Measurements from ENCODE around the gene NPFFR1.

NPFFR1 gene

DNA sequence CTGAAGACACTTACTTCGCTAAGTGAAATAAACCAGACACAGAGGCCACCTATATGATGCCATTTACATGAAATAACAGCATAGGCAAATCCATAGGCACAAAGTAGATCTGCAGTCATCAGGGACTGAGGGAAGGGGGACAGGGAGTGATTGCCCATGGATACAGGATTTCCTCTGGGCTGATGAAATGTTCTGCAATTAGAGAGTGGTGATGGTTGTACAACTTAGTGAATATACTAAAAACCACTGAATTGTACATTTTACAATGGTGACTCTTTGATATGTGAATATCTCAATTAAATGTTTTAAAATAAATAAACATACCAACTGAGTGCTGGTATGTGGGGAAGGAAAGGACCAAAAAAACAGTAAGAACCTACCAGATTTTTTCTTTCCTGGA lies 70.9 kb downstream of the NPFFR1 start:
- DNase-seq = no peak

DNA sequence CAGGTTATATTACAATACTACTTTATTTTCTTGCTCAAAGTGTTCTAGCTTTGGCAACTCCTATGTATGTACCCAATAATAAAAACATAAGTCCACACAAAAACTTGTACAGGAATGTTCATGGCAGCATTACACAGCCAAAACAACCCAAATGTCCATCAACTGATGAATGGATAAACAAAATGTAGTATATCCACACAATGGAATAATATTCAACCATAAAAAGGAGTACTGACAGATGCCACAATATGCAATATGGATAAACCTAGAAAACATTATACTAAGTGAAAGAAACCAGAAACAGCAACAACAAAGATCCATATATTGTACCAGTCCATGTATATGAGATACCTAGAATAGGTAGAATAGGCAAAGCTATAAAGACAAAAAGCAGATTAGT lies 71.5 kb downstream of the NPFFR1 start:
- DNase-seq = no peak

DNA sequence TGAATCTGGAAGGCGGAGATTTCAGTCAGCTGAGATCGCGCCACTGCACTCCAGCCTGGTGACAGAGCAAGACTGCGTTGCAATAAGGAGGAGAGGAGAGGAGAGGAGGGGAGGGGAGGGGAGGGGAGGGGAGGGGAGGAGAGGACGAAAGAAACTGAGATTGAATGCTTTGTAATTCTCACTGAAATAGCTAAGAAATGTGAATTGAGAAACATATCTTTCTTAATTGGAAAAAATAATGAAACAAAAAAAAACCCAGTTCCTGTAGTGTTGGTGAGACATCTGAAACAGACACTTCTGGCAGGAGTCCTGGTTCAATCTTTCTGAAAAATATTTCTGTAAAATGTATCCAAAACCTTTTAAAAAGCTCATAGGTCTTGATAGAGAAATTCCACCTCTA lies 77.0 kb downstream of the NPFFR1 start:
- no peak for DNase-seq

DNA sequence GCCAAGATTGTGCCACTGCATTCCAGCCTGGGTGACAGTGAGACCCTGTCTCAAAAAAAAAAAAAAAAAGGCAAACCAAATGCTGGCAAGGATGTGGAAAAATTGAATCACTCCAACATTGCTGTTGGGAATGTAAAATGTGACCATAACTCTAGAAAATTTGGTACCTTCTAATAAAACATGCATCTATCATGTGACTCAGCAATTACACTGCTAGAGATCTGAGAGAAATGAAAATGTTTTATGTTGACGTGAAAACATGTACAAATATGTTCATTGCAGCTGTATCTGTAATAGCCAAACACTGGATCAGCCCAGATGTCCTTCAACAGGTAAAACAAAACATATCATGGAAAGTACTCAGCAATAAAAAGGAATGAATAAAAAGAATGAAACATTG lies 82.7 kb downstream of the NPFFR1 start:
- no peak for DNase-seq

DNA sequence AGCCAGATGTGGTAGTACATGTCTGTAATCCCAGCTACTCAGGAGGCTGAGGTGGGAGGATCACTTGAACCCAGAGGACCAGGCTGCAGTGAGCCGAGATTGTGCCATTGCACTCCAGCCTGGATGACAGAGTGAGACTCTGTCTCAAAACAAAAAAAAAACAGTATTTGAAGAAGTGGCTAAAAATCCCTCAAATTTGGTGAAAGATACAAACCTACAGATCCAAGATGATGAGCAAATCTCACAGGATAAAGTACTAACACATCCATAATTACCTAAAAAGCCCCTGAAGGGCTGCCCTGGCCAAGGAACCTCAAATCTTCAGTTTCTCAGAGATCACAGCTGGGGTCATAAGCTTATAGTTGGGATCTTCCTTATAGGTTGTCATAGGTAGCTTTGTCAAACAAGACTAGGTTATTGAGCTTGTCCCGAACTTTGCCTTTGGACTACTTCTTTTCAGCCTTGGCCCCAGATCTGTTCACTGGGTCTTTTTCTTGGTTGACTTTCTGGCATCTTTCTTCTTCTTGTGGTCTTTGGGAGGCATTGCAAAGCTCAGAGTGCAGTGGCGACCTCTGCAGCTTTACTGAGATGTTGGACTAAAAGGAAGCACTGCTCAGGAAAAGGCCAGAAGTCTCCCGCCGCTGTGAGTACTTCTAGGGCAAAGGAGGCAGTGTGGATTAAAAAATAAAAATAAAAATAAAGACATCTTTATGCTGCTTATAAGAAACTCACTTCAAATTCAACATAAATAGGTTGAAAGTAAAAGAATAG lies 84.9 kb downstream of the NPFFR1 start:
- no peak for DNase-seq

All from hematopoietic multipotent progenitor cell treated with erythropoietin and hydrocortisone succinate and interleukin-3 and kit ligand, for 8 days (in vitro differentiated cells).